HG02970 (cell line): ENCODE measurements around the gene PADI1.

ENCODE experiments used
- ATAC-seq: cut with Tn5 transposase; IDR thresholded peaks from one replicate; pipeline ENCODE4 v1.9.1; 2021; ENCODE audit warnings: mild to moderate bottlenecking, moderate library complexity, moderate number of reproducible peaks; ENCODE audit not compliant: unreplicated experiment, low FRiP score

PADI1 gene, protein sequence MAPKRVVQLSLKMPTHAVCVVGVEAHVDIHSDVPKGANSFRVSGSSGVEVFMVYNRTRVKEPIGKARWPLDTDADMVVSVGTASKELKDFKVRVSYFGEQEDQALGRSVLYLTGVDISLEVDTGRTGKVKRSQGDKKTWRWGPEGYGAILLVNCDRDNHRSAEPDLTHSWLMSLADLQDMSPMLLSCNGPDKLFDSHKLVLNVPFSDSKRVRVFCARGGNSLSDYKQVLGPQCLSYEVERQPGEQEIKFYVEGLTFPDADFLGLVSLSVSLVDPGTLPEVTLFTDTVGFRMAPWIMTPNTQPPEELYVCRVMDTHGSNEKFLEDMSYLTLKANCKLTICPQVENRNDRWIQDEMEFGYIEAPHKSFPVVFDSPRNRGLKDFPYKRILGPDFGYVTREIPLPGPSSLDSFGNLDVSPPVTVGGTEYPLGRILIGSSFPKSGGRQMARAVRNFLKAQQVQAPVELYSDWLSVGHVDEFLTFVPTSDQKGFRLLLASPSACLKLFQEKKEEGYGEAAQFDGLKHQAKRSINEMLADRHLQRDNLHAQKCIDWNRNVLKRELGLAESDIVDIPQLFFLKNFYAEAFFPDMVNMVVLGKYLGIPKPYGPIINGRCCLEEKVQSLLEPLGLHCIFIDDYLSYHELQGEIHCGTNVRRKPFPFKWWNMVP

GRCh38 chr1:17204546-17205440, at the start of gene PADI1:
Gene PADI1 (plus strand): TSS chr1:17205128. CDS start chr1:17205218, 90 bp downstream.
- no peak for ATAC-seq

- ATAC-seq, result no peak
Measured at GRCh38 chr1:17155257-17155920, 49.5 kb upstream of the PADI1 start.

GRCh38 chr1:17156108-17156507, 48.8 kb upstream of the PADI1 start:
- no peak for ATAC-seq

DNA sequence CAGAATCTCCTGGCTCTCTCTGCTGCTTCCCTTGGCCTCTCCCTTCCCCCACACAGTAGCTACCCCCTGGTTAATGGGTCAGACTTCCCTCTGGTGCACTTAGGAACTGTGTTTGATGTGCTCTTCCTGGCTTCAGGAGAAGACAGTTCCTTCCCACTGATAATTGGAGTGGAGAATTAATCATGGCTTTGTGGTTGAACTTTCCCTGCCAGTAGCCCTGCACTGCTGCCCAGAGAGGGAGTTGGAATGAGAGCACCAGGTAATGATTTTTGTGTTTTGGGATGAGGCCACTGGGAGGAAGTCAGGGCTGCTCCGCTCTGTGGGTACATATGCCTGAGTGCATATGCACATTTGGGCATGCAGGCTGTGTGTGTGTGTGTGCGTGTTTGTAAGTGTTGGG, 46.0 kb upstream of the PADI1 start:
- no peak for ATAC-seq

- no peak for ATAC-seq
Measured at GRCh38 chr1:17161137-17161740, 43.7 kb upstream of the PADI1 start.

DNA sequence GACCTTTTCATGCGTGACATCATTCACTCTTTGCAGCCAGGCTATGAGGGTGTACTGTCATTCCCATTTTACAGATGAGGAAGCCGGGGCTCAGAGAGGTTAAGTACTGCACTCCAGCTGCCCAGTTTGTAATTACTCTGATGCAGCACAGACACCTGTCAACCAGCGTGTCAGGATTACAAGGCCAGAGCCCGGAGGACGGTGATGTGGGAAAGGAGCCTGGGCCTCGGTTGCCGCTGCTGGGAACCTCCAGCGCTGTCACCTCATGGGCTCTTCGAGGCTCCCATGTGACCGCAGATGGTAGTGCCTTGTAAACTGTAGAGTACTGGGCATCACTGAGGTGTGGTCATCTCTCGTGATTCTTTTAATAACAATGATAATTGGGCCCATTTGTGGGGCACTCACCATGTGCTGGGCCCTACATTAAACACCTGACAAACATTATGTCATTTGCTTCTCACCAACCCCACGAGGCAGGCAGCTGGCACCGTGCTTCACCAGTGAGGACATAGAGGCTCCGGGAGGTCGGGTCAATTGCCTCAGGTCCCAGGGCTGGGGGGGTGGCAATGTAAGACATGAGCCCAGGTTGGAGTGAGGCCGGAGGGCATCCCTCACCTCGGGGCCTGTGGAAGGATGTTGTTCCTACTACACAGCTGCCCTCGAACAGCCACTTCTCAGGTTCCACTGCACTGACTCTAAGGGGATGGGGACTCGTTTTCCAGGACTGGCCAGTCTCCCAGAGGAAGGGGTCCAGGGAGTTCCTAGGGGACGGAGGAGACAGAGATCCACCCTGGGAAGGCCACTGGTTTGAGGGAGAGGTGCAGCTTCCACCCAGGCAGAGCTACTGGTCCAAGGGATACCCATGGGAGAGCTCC, 42.8 kb upstream of the PADI1 start:
- ATAC-seq, result no peak

- ATAC-seq, result no peak
Measured at GRCh38 chr1:17162941-17163340, 42.0 kb upstream of the PADI1 start.

- no peak for ATAC-seq
Measured at GRCh38 chr1:17163371-17163770, 41.6 kb upstream of the PADI1 start.

- ATAC-seq, result no peak
Measured at GRCh38 chr1:17163789-17164666, 40.9 kb upstream of the PADI1 start.

- ATAC-seq, result no peak
Measured at GRCh38 chr1:17165823-17166222, 39.1 kb upstream of the PADI1 start.

- no peak for ATAC-seq
Measured at GRCh38 chr1:17167041-17167785, 37.7 kb upstream of the PADI1 start.

DNA sequence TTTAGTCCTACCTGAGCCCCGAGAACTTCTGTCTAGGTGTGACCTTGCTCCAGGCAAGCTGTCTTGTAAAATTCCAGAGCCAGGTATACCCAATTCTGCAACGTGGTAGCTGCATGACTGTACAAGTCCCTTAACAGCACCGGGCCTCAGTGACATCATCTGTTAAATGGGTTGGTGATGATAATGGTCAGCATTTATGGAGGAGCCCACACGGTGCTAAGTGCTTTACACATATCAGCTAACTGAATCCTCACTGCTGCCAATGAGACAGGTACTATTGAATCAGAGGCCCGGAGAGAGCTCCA, 37.2 kb upstream of the PADI1 start:
- ATAC-seq, result no peak

DNA sequence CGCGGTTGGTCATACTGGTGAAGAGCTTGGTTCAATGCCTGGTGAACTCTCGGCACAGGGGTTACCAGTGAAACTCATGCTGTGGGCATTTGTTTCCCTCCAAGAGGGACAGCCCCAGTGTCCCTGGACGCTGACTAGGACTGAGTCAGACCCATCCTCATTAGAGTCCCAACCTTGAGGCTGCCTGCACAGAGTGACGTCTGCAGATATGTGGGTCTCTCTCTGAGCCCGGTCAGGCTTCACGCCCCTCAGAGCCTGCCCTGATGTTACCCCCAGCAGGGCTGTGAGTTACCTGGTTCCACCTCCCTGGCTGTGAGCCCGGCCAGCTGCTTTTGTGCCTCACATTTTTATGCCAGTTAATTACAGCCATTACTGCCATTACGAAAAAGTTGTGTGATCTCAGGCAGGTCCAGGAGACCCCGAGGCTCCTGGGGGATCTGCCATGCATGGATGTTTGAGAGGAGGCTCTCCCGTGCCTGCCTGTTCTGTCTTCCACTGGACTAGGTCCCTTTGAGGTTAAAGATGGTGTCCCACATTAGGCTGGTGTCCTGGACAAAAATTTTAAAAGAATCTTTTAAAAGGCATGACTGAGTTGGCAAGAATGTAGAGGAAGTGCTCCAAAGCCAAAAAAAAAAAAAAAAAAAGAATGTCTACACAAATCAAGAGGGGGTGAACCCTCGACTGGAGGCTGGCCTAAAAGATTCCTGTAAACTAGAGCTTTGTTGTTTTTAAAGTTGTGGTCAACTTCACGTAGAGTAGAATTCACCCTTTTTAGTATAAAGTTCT, 36.6 kb upstream of the PADI1 start:
- no peak for ATAC-seq

- no peak for ATAC-seq
Measured at GRCh38 chr1:17170571-17170970, 34.4 kb upstream of the PADI1 start.

GRCh38 chr1:17173217-17173616, 31.7 kb upstream of the PADI1 start:
- ATAC-seq, result no peak

DNA sequence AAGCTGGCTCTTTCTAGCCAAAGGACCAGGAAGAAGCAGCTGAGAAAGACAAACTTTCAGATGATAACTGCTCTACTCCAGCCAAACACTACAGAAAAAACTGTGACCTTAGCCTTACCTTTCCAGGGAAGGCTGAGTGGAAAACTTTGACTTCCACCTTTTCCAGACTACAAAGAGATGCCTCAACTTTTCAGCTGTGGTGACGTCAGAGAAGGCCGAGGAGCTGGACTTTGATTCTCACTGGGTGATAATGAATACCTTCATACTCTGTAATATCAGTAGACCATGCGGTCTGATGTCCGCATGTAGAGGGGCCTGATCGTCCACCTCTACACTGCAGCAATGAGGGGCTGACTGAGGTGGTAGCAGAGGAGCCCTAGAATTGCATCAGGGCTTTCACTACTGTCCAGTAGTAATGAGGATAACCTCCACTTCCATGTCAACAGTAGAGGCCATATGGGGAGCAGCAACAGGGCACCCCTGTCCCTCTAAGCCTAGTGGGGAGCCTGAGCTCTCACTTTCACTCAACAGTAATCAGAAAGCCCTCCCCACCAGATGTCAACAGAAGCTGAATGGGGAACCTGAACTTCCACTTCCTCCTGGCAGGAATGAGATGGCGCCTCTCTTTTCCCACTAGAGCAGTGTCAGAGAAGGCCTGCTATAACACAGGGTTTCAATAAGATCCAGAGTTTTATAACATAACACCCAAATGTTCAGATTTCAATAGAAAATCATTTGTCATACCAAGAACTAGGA, 28.4 kb upstream of the PADI1 start:
- no peak for ATAC-seq
